Keratinocyte (primary cell): Measurements from ENCODE around the gene NEK9. TPM values are rescaled to one million over a fixed set of nuclear protein-coding genes. Genes with fewer than 3 reads are reported as not detected.

Experiments used
- DNase-seq: peaks from one replicate; pipeline ENCODE4 v3.0.0-alpha.2; 2011; ENCODE audit warnings: low read depth, missing footprints, low spot score
- FAIRE-seq: peaks from 2 replicates; lab custom pipeline; 2011; peaks lifted over from hg19 to GRCh38; lab: Jason Lieb, UNC
- H2AFZ ChIP-seq: 2 replicates; pipeline ENCODE4 v1.6.0; 2012; ENCODE audit warnings: low read length, control low read depth, inconsistent platforms; ENCODE audit not compliant: control insufficient read depth
- H3K27ac ChIP-seq: 2 replicates; pipeline ENCODE4 v1.5.1; 2011; ENCODE audit warnings: low read length; ENCODE audit not compliant: control insufficient read depth, insufficient read depth
- H3K27me3 ChIP-seq: 3 replicates; pipeline ENCODE4 v1.6.0; 2011; ENCODE audit warnings: low read length; ENCODE audit not compliant: control insufficient read depth, insufficient read depth; ENCODE audit errors: extremely low read depth
- H3K36me3 ChIP-seq, 2 experiments: 2 replicates in 1 of 2; 3 replicates in 1 of 2; pipeline ENCODE4 v1.5.1; 2011; ENCODE audit warnings: low read length in 2 of 2, mild to moderate bottlenecking in 1 of 2; ENCODE audit not compliant: control insufficient read depth in 2 of 2, insufficient read depth in 2 of 2; ENCODE audit errors: extremely low read depth in 1 of 2
- H3K4me1 ChIP-seq: 3 replicates; pipeline ENCODE4 v1.5.1; 2011; ENCODE audit warnings: low read length; ENCODE audit not compliant: control insufficient read depth, insufficient read depth; ENCODE audit errors: extremely low read depth
- H3K4me2 ChIP-seq: 3 replicates; pipeline ENCODE4 v1.6.0; 2011; ENCODE audit warnings: low read depth, low read length; ENCODE audit not compliant: control insufficient read depth, insufficient read depth; ENCODE audit errors: extremely low read depth
- H3K4me3 ChIP-seq, 3 experiments: fragments of 200-600 bp in 1 of 3; sonication (generic) in 1 of 3; 2 replicates in 2 of 3; 3 replicates in 1 of 3; pipeline ENCODE4 v1.5.1; 2011 to 2016; ENCODE audit warnings: low read length in 3 of 3, mild to moderate bottlenecking in 3 of 3, control low read depth in 2 of 3, inconsistent platforms in 1 of 3, low read depth in 1 of 3, mixed read lengths in 1 of 3, mixed run types in 1 of 3, moderate library complexity in 1 of 3; ENCODE audit not compliant: control insufficient read depth in 2 of 3, insufficient read depth in 2 of 3; ENCODE audit errors: extremely low read depth in 1 of 3
- H3K79me2 ChIP-seq: 2 replicates; pipeline ENCODE4 v1.6.0; 2012; ENCODE audit warnings: low read length; ENCODE audit not compliant: control insufficient read depth, insufficient read depth
- H3K9ac ChIP-seq: 3 replicates; pipeline ENCODE4 v1.6.0; 2011; ENCODE audit warnings: low read length; ENCODE audit not compliant: control insufficient read depth, insufficient read depth; ENCODE audit errors: extremely low read depth
- H3K9me1 ChIP-seq: 3 replicates; pipeline ENCODE4 v1.6.0; 2011; ENCODE audit warnings: low read length; ENCODE audit not compliant: control insufficient read depth, insufficient read depth; ENCODE audit errors: extremely low read depth
- H3K9me3 ChIP-seq: 2 replicates; pipeline ENCODE4 v1.5.1; 2012; ENCODE audit warnings: low read depth, low read length; ENCODE audit not compliant: control insufficient read depth
- H4K20me1 ChIP-seq: 3 replicates; pipeline ENCODE4 v1.6.0; 2011; ENCODE audit warnings: low read length; ENCODE audit not compliant: control insufficient read depth, insufficient read depth; ENCODE audit errors: extremely low read depth
- CTCF ChIP-seq, 3 experiments: IDR thresholded peaks in 1 of 3; conservative IDR thresholded peaks in 1 of 3; optimal IDR thresholded peaks in 1 of 3; 2 replicates in 2 of 3; 3 replicates in 1 of 3; pipeline versions ENCODE3 to v1.5.1; 2011; ENCODE audit warnings: low read length in 3 of 3, mild to moderate bottlenecking in 3 of 3, moderate library complexity in 2 of 3, control low read depth in 1 of 3, inconsistent platforms in 1 of 3; ENCODE audit not compliant: insufficient read depth in 2 of 3; ENCODE audit errors: extremely low read depth in 1 of 3
- EZH2 ChIP-seq: IDR thresholded peaks from one replicate; pipeline ENCODE4 v1.6.1; 2012; ENCODE audit warnings: inconsistent platforms, mild to moderate bottlenecking, low read length, moderate library complexity
- dilution Hi-C: fragments of 300-500 bp; cut with MboI; formaldehyde crosslinking; loops from one replicate; pipeline ENCODE4 v1.7.0; 2020; ENCODE audit warnings: low sequenced_read_pairs; ENCODE audit not compliant: extremely low pct_ligation_motif_present
- polyA plus RNA-seq, 5 experiments: library from polyadenylated mRNA; depleted of rRNA in 3 of 5; stranded (reverse) in 3 of 5; stranded (forward) in 1 of 5; unstranded in 1 of 5; fragments of >200 nt; gene quantifications; 1 replicate in 1 of 5; 2 replicates in 3 of 5; 3 replicates in 1 of 5; pipeline versions ENCODE4 v1.2.1 to v1.2.3, GENCODE V29; 2011 to 2012; ENCODE audit warnings: missing spikeins in 2 of 5, low read depth in 1 of 5, low replicate concordance in 1 of 5

The NEK9 gene
- polyA plus RNA-seq, 1 donor (not counting 4 experiments of a cell fraction or from before 2014, with no cell fraction given): 43.7 TPM

- FAIRE-seq (no peak), DNase-seq (no peak)
- H3K4me2 ChIP-seq: no peak overlapping the region
- peaks cover 5% of the 10 kb centered on the region for H3K4me1 ChIP-seq
- no peak overlapping the region for H3K27ac ChIP-seq
- H3K27me3 ChIP-seq: no peaks in the 10 kb centered on the region
- peaks cover 2% of the 10 kb centered on the region for H3K9me1 ChIP-seq
- no peaks in the 10 kb centered on the region for H3K9me3 ChIP-seq
- H3K36me3 ChIP-seq: peaks cover 6 to 16% of the 10 kb centered on the region in 2 experiments
- no peak overlapping the region for H3K4me3 ChIP-seq
- TF ChIP-seq EZH2: no peak
- TF ChIP-seq CTCF (optimal IDR thresholded peaks at IDR 0.05 in 1 of 3, IDR thresholded peaks at IDR 0.05 in 1 of 3, conservative IDR thresholded peaks at IDR 0.05 in 1 of 3; ENCODE audit: extremely low read depth in 1 of 3, insufficient read depth in 2 of 3, low read length in 3 of 3): no peak
- H3K79me2 ChIP-seq: peaks cover 41% of the 10 kb centered on the region
- peaks cover 10% of the 10 kb centered on the region for H4K20me1 ChIP-seq
- no peak overlapping the region for H3K9ac ChIP-seq
- H2AFZ ChIP-seq: no peak overlapping the region
- dilution Hi-C loops: no loop called here
Measured at GRCh38 chr14:75138492-75138891, 11.6 kb upstream of the NEK9 start.

- no peak overlapping the region for H3K27ac ChIP-seq
- peaks cover 6 to 11% of the 10 kb centered on the region in 2 experiments for H3K36me3 ChIP-seq
- H2AFZ ChIP-seq: no peak overlapping the region
- H3K9me1 ChIP-seq: no peaks in the 10 kb centered on the region
- no peak for DNase-seq
- peaks cover 5% of the 10 kb centered on the region for H3K4me1 ChIP-seq
- H3K4me2 ChIP-seq: no peak overlapping the region
- TF ChIP-seq EZH2 (no peak), CTCF (optimal IDR thresholded peaks at IDR 0.05 in 1 of 3, IDR thresholded peaks at IDR 0.05 in 1 of 3, conservative IDR thresholded peaks at IDR 0.05 in 1 of 3; ENCODE audit: extremely low read depth in 1 of 3, insufficient read depth in 2 of 3, low read length in 3 of 3) (no peak)
- H3K4me3 ChIP-seq: no peak overlapping the region
- H3K79me2 ChIP-seq: peaks cover 20% of the 10 kb centered on the region
- no peak overlapping the region for H3K9ac ChIP-seq
- dilution Hi-C loops: no loop called here
- peak; percentile 81 for FAIRE-seq
- H3K9me3 ChIP-seq: no peaks in the 10 kb centered on the region
- peaks cover 5% of the 10 kb centered on the region for H4K20me1 ChIP-seq
- no peaks in the 10 kb centered on the region for H3K27me3 ChIP-seq
Measured at GRCh38 chr14:75134644-75135043, 7.8 kb upstream of the NEK9 start.
